GM21360 (cell line): ENCODE results near the gene CDH19.

Experiments
- ATAC-seq: cut with Tn5 transposase; IDR thresholded peaks from one replicate; pipeline ENCODE4 v1.9.1; 2021; ENCODE audit warnings: mild to moderate bottlenecking, moderate library complexity; ENCODE audit not compliant: unreplicated experiment

Gene CDH19

GRCh38 chr18:66571845-66572244, 32.0 kb downstream of the CDH19 start:
- ATAC-seq, result no peak

- no peak for ATAC-seq
Observed at GRCh38 chr18:66566616-66567015, 37.3 kb downstream of the CDH19 start.

DNA sequence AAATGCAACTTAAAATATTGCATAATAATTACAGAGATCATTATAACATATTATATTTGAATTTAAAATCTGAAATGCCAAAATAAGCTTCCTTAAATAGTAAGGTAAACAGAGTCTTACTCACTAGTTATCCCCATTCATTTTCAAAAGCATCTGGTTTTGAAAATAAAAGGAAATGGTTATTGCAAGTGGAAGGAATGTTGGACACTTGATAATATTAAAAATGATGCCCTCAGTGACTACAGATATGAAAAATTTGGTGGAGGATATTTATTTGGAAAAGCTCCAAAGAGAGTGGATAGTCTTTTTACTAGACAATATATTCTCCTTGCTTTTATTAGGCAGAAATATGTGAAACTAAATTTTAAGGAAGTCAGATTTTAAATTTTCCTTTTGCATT, 39.7 kb downstream of the CDH19 start:
- no peak for ATAC-seq

DNA sequence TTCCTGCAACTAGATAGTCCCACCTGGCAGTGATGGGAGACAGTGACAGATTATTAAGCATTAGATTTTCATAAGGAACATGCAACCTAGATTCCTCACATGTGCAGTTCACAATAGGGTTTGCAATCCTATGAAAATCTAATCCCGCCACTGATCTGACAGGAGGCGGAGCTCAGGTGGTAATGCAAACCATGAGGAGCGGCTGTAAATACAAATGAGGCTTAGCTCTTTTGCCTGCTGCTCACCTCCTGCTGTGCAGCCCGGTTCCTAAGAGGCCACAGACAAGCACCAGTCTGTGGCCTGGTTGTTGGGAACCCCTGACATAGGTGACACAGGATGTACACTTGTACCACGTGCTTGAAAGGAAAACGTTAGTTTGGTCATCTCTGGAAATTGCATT, 41.6 kb downstream of the CDH19 start:
- ATAC-seq, result no peak

- no peak for ATAC-seq
Observed at GRCh38 chr18:66560094-66560493, 43.8 kb downstream of the CDH19 start.

- no peak for ATAC-seq
Observed at GRCh38 chr18:66558773-66559172, 45.1 kb downstream of the CDH19 start.

GRCh38 chr18:66557091-66557490, 46.8 kb downstream of the CDH19 start:
- no peak for ATAC-seq

DNA sequence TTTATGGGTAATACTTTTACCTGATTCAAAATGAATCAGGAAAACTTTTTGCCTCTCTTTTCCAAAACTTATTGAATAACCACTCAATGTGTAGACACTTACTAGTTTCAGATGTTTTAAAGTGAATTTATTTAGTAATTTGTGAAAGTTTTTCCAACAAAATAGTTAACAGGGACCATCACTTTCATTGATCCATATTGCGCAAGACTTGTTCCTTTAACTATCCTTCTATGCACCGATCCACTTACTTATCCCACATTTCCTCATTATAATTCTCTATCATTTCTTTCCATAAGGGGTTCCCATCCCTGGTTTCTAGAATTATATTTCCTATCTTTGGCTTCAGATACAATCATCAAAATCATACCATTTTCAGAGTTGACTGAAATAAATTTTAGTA, 48.3 kb downstream of the CDH19 start:
- ATAC-seq, result no peak

DNA sequence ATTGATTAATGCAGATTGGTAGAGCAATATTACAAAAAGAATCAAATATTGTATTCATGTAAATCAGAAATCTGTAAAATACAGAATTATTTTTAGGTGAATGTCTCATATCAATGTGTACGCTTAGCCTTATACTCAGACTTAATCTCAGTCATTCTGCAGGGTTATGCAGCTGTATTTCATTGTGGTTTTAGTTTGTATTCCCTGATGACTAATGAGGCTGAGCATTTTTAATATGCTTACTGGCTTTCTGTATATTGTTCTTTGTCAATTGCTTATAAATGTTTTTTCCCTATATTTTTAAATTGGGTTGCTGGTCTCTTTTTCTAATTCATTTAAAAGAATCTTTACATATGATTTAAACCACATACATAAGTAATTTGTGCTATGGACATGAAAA, 50.1 kb downstream of the CDH19 start:
- ATAC-seq, result no peak

GRCh38 chr18:66550366-66550765, 53.5 kb downstream of the CDH19 start:
- ATAC-seq, result no peak

GRCh38 chr18:66548747-66549146, 55.1 kb downstream of the CDH19 start:
- no peak for ATAC-seq

DNA sequence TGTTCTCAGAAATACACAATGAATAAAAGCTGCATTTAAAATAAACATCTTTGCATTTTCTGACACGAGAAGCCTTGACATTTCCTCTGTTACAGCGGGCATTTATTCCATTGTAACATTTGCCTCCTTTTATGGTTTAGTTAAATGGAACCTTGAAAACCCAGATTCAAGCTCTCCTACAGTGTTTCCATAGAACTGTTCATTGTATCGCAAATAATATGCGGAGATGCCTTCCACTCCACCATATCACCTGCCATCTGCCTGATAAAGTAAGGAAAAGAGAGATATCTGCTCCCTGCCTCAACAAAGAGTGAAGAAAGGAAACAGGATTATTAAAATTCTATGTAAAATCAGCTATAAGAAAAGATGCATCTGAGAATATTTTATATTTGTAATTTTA, 69.8 kb downstream of the CDH19 start:
- ATAC-seq, result no peak

DNA sequence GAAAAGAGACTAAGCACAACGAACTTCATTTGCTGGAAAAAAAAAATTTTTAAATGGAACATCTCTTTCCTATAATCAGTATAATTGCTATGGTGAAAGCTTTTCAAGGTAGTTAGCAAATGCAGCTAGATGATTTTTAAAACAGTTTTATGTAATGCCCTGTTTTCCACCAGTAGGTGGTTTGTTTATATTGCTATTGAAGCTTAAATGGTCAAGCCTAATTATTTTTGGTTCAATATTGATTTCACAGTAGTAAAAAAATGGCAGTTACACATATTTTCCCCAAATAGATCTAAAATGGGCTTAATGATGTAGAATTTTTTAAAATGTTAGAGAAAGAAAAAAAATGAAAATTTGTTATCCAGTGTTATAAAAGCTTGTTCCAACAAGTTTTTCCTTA, 70.2 kb downstream of the CDH19 start:
- no peak for ATAC-seq

GRCh38 chr18:66523219-66523991, 80.5 kb downstream of the CDH19 start:
- ATAC-seq, result no peak

DNA sequence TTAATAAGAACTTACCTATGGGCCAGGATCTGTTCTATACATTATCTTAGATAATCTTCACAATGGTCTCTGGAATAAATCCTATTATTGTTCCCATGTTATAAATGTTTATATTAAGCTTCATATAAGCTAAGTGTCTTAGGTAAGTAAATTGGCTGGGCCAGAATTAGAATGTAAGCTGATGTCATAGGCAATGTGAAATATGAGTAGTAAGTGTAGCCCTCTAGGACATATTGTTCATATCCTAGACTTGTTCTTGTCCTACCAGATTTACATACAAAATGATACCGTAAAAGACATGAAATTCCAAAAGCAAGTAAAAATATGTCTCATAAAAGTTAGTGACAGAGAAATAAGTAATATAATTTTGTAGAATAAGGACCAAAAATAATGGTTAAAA, 89.9 kb downstream of the CDH19 start:
- no peak for ATAC-seq

GRCh38 chr18:66511792-66512191, 92.1 kb downstream of the CDH19 start:
- no peak for ATAC-seq

GRCh38 chr18:66511289-66511688, 92.6 kb downstream of the CDH19 start:
- ATAC-seq, result no peak

DNA sequence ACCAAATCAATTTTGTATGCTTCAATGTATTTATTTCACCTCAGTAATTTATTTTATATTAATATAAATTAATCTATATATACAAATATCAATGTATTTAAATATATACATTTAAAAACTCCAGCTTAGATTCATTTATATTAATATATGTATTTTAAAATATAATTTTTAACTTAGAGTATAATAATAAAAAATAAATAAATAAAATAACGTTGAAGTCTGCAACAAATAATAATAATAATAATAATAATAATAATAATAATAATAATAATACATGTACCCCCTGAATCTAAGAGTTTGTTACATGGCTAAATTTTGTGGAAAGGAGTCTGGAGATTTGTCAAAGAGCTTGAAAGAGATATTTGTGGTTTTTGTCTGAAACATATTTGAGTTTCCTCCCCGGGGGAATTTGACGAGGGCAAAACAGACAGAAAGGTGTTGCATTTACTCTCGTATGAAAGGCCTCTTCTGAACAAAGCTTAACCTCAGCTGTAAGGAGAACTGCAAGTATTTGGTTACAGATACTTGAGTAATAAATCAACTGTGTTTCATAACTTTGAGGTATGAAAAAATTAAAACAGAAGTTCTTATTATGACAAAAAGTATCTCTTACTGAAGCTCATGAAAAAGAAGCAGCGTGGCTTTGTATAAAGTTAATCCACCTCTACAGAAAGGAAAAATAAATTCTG, 93.4 kb downstream of the CDH19 start:
- ATAC-seq, result no peak

GRCh38 chr18:66508937-66509336, 95.0 kb downstream of the CDH19 start:
- ATAC-seq, result no peak

- ATAC-seq, result no peak
Observed at GRCh38 chr18:66506178-66506577, 97.7 kb downstream of the CDH19 start.

GRCh38 chr18:66497351-66497750, 106.5 kb downstream of the CDH19 start:
- no peak for ATAC-seq

GRCh38 chr18:66495844-66496243, 108.0 kb downstream of the CDH19 start:
- ATAC-seq, result peak; percentile 54

DNA sequence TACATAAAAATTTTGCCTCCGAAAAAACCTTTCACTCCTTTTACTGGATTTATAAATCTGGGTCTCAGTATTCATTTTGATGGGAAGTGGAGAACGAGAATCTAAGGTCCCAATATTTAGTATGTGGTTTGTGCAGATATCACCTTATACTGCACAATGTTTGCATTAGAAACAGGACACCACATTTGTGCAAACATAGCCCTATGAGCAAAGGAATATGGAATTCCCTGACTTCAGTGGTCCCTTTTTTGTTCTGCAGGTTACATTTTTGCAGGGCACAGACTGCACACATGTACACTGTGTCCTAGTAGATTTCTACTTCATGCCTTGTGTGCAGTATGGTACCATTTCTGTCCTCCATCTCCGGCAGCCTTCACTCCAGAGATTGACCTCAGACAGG, 130.0 kb downstream of the CDH19 start:
- ATAC-seq, result no peak
